HepG2 (cell line): ENCODE results near the gene CPNE1. TPM values are rescaled to one million over a fixed set of nuclear protein-coding genes. Genes with fewer than 3 reads are reported as not detected.

Source experiments
- ATAC-seq: fragments of 200-7000 bp; cut with Tn5 transposase; 3 replicates; pipeline ENCODE4 v1.9.1; 2020; ENCODE audit warnings: mild to moderate bottlenecking, moderate library complexity
- BruUV-seq: library from RNA; stranded (reverse); fragments of 400-500 nt; replicated peaks from 2 replicates; lab custom pipeline; 2021; lab: Mats Ljungman, UMichigan
- CTCF ChIA-PET: fragments of 300-600 bp; formaldehyde crosslinking; extraction: SDS; loops from one replicate; lab custom pipeline; 2021; ENCODE audit warnings: low total read pairs, inconsistent platforms, low intra/inter-chr PET ratio; lab: Yijun Ruan, JAX
- POLR2A ChIA-PET: fragments of 350-600 bp; sonication (Branson Sonifier 250); formaldehyde crosslinking; loops from one replicate; lab custom pipeline; 2020; ENCODE audit warnings: antibody characterized with exemption, inconsistent platforms; lab: Yijun Ruan, JAX
- DNase-seq: peaks from one replicate; pipeline ENCODE4 v3.0.0-alpha.2; 2015; ENCODE audit warnings: low spot score
- FAIRE-seq: peaks from 3 replicates; lab custom pipeline; 2011; peaks lifted over from hg19 to GRCh38; lab: Jason Lieb, UNC
- H2AFZ ChIP-seq: one replicate; pipeline ENCODE4 v1.6.1; 2011; ENCODE audit warnings: low read length, inconsistent platforms
- H3K27ac ChIP-seq: fragments of 300-600 bp; 3 replicates; pipeline ENCODE4 v1.8.0; 2011; ENCODE audit warnings: mixed run types, mild to moderate bottlenecking, mixed read lengths, low read length, inconsistent platforms; ENCODE audit not compliant: insufficient read depth; ENCODE audit errors: extremely low read length
- H3K27me3 ChIP-seq, 2 experiments: fragments of 200-600 bp in 1 of 2; 2 replicates in 1 of 2; 3 replicates in 1 of 2; pipeline versions ENCODE4 v1.6.0 to v1.8.0; 2011; ENCODE audit warnings: low read length in 2 of 2, mild to moderate bottlenecking in 2 of 2, moderate library complexity in 2 of 2, inconsistent platforms in 1 of 2; ENCODE audit not compliant: insufficient read depth in 2 of 2, control insufficient read depth in 1 of 2
- H3K36me3 ChIP-seq, 2 experiments: fragments of 200-600 bp in 1 of 2; replicated peaks in 1 of 2; 2 replicates in 1 of 2; 3 replicates in 1 of 2; pipeline versions ENCODE4 v1.5.1 to v1.8.0; 2011; ENCODE audit warnings: low read length in 2 of 2, inconsistent platforms in 1 of 2; ENCODE audit not compliant: insufficient read depth in 2 of 2, control insufficient read depth in 1 of 2
- H3K4me1 ChIP-seq: 2 replicates; pipeline ENCODE4 v1.5.1; 2012; ENCODE audit warnings: low read length, inconsistent platforms; ENCODE audit not compliant: insufficient read depth
- H3K4me2 ChIP-seq: 2 replicates; pipeline ENCODE4 v1.6.0; 2011; ENCODE audit warnings: low read depth, low read length, inconsistent platforms
- H3K4me3 ChIP-seq, 3 experiments: fragments of 200-600 bp in 1 of 3; sonication (generic), shearing (Covaris generic) in 1 of 3; replicated peaks in 1 of 3; 2 replicates each; pipeline ENCODE4 v1.5.1; 2011 to 2016; ENCODE audit warnings: low read length in 3 of 3, inconsistent platforms in 2 of 3, low read depth in 2 of 3, mild to moderate bottlenecking in 2 of 3, control low read depth in 1 of 3, mixed read lengths in 1 of 3; ENCODE audit not compliant: insufficient read depth in 1 of 3
- H3K79me2 ChIP-seq: one replicate; pipeline ENCODE4 v1.6.1; 2011; ENCODE audit warnings: low read length, inconsistent platforms; ENCODE audit not compliant: insufficient read depth
- H3K9ac ChIP-seq: 2 replicates; pipeline ENCODE4 v1.6.0; 2011; ENCODE audit warnings: mild to moderate bottlenecking, low read depth, low read length, inconsistent platforms; ENCODE audit not compliant: insufficient read depth
- H3K9me3 ChIP-seq: 2 replicates; pipeline ENCODE4 v1.5.1; 2012; ENCODE audit warnings: mild to moderate bottlenecking, low read length
- H4K20me1 ChIP-seq: 2 replicates; pipeline ENCODE4 v1.6.0; 2011; ENCODE audit warnings: inconsistent platforms, mild to moderate bottlenecking, low read length, moderate library complexity; ENCODE audit not compliant: insufficient read depth
- AKAP8 ChIP-seq: sonication (generic); formaldehyde crosslinking; IDR thresholded peaks from 2 replicates; pipeline ENCODE4 v1.5.1; 2020; ENCODE audit warnings: mild to moderate bottlenecking, missing genetic modification reagents
- HDAC1 ChIP-seq: sonication (generic); formaldehyde crosslinking; IDR thresholded peaks from 2 replicates; pipeline ENCODE4 v1.5.1; 2020; ENCODE audit warnings: mild to moderate bottlenecking, missing genetic modification reagents
- ZBTB21 ChIP-seq: sonication (generic); formaldehyde crosslinking; IDR thresholded peaks from 2 replicates; pipeline ENCODE4 v1.4.0; 2020; ENCODE audit warnings: missing genetic modification reagents
- ZBTB38 ChIP-seq: sonication (generic); formaldehyde crosslinking; IDR thresholded peaks from 2 replicates; pipeline ENCODE4 v1.5.1; 2020; ENCODE audit warnings: mild to moderate bottlenecking, missing genetic modification reagents
- ZFY ChIP-seq: sonication (generic); formaldehyde crosslinking; IDR thresholded peaks from 2 replicates; pipeline ENCODE4 v1.4.0; 2020; ENCODE audit warnings: missing genetic modification reagents
- ZNF138 ChIP-seq: sonication (generic); formaldehyde crosslinking; IDR thresholded peaks from 2 replicates; pipeline ENCODE4 v1.5.0; 2020; ENCODE audit warnings: mild to moderate bottlenecking, low read depth, missing genetic modification reagents
- WGBS: methylation state at CpG from one replicate; pipeline ENCODE4 v1.1.6; 2017; ENCODE audit warnings: low lambda C conversion rate; 5-methylcytosine and 5-hydroxymethylcytosine counted together
- in situ Hi-C: cut with HindIII; loops from 2 replicates; pipeline ENCODE4 v1.10.0; 2017; ENCODE audit warnings: low pct_unique_long_range_greater_than_20kb; ENCODE audit not compliant: extremely low pct_ligation_motif_present
- intact Hi-C: fragments of 100-400 bp; cut with micrococcal nuclease; formaldehyde crosslinking; loops from one replicate; pipeline ENCODE4 v1.10.0; 2022; ENCODE audit not compliant: unreplicated experiment
- polyA plus RNA-seq, 8 experiments: library from polyadenylated mRNA; depleted of rRNA in 3 of 8; stranded (reverse) in 7 of 8; unstranded in 1 of 8; fragments of >200 nt; fragmentation: Illumina TruSeq in 4 of 8; extraction: Trizol in 4 of 8; gene quantifications; 2 replicates each; pipeline versions ENCODE4 v1.2.1 to v1.2.3, GENCODE V29; 2011 to 2016; ENCODE audit warnings: low read depth in 4 of 8, missing spikeins in 1 of 8, mixed read lengths in 1 of 8; ENCODE audit not compliant: insufficient read depth in 1 of 8
- total RNA-seq, 5 experiments: library from RNA; depleted of rRNA; stranded (reverse); fragments of >200 nt; fragmentation: Illumina TruSeq; extraction: Trizol; gene quantifications; 2 replicates each; pipeline ENCODE4 v1.2.3, GENCODE V29; 2016; ENCODE audit warnings: low read depth in 1 of 5
- TF ChIP-seq, protein P1 (sequence below): sonication (generic); formaldehyde crosslinking; IDR thresholded peaks from 2 replicates; pipeline ENCODE4 v1.4.0; 2020; ENCODE audit warnings: mild to moderate bottlenecking, missing genetic modification reagents
- TF ChIP-seq, protein P2 (sequence below): IDR thresholded peaks from 2 replicates; pipeline ENCODE4 v1.6.1; 2018; ENCODE audit warnings: missing genetic modification reagents, mild to moderate bottlenecking, missing compliant biosample characterization

Gene CPNE1
- total and polyA plus RNA-seq, 2 of the 13 experiments (the other 11 are each of a cell fraction or from before 2014, with no cell fraction given): 408 to 431 TPM

DNA sequence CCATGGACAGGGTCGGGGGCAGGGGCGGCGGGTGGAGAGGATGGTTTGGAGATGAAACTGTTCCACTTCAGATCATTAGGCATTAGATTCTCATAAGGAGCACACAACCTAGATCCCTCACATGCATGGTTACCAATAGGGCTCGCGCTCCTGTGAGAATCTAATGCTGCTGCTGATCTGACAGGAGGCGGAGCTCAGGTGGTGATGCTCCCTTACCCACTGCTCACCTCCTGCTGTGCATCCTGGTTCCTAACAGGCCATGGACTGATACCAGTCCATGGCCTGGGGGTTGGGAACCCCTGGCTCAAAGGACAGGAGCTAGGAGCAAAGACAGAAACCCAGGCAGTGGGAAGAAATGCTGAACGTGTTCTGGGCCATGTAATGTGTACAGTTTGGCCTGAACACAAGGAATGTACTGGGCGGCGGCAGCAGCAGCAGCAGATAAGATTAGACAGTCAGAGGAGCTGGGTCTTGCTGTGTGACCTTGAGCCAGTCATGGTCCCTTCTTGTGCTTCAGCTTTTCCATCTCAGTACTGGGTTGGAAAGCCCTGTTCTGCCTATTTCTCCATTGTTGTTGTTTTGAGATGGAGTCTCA is 53.8 kb downstream of the CPNE1 start:
- no TSS peak for BruUV-seq
- WGBS: 64% methylated on average over 9 of the region's 9 CpGs
- no peaks in the 10 kb centered on the region for H3K79me2 ChIP-seq
- in situ Hi-C loops (no loop called here), intact Hi-C loops (no loop called here)
- ATAC-seq (no peak), DNase-seq (no peak), FAIRE-seq (no peak)
- no peaks in the 10 kb centered on the region for H3K36me3 ChIP-seq
- 0 out of 2 replicates have a peak, but pooled peaks have one; percentile 6 for TF ChIP-seq ZFY (CRISPR knock-in tag)
- 0 out of 2 replicates have a peak, but pooled peaks have one; percentile 4 for TF ChIP-seq ZBTB38
- TF ChIP-seq ZNF138 (CRISPR knock-in tag): no peak
- peak; percentile 31; the same call in 1 of the 2 replicates for TF ChIP-seq AKAP8 (CRISPR knock-in tag)
- TF ChIP-seq, protein P1, sequence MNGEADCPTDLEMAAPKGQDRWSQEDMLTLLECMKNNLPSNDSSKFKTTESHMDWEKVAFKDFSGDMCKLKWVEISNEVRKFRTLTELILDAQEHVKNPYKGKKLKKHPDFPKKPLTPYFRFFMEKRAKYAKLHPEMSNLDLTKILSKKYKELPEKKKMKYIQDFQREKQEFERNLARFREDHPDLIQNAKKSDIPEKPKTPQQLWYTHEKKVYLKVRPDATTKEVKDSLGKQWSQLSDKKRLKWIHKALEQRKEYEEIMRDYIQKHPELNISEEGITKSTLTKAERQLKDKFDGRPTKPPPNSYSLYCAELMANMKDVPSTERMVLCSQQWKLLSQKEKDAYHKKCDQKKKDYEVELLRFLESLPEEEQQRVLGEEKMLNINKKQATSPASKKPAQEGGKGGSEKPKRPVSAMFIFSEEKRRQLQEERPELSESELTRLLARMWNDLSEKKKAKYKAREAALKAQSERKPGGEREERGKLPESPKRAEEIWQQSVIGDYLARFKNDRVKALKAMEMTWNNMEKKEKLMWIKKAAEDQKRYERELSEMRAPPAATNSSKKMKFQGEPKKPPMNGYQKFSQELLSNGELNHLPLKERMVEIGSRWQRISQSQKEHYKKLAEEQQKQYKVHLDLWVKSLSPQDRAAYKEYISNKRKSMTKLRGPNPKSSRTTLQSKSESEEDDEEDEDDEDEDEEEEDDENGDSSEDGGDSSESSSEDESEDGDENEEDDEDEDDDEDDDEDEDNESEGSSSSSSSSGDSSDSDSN (CRISPR knock-in tag): peak; percentile 26; the same call in 1 of the 2 replicates
- TF ChIP-seq ZBTB21 (CRISPR knock-in tag): no peak
- TF ChIP-seq, protein P2, sequence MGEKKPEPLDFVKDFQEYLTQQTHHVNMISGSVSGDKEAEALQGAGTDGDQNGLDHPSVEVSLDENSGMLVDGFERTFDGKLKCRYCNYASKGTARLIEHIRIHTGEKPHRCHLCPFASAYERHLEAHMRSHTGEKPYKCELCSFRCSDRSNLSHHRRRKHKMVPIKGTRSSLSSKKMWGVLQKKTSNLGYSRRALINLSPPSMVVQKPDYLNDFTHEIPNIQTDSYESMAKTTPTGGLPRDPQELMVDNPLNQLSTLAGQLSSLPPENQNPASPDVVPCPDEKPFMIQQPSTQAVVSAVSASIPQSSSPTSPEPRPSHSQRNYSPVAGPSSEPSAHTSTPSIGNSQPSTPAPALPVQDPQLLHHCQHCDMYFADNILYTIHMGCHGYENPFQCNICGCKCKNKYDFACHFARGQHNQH (CRISPR knock-in tag): 0 out of 2 replicates have a peak, but pooled peaks have one; percentile 11
- TF ChIP-seq HDAC1: peak; percentile 26; the same call in 1 of the 2 replicates
- H3K4me1 ChIP-seq: peaks cover 27% of the 10 kb centered on the region
- H3K4me2 ChIP-seq: no peak overlapping the region
- no peak overlapping the region for H2AFZ ChIP-seq
- no peak overlapping the region for H3K9ac ChIP-seq
- no peak overlapping the region for H3K27ac ChIP-seq
- POLR2A ChIA-PET: no interaction called here
- H3K9me3 ChIP-seq: no peaks in the 10 kb centered on the region
- H3K27me3 ChIP-seq: peaks cover 0 to 7% of the 10 kb centered on the region in 2 experiments; a peak in 2 of 5 replicates
- no peaks in the 10 kb centered on the region for H4K20me1 ChIP-seq
- CTCF ChIA-PET: no interaction called here
- H3K4me3 ChIP-seq: no peak overlapping the region
